ENCODE data around the gene MAP7D2. TPM values are rescaled to one million over a fixed set of nuclear protein-coding genes. Genes with fewer than 3 reads are reported as not detected.
A peak's percentile ranks its signal among the peaks of the same experiment; 100 is the strongest.

The MAP7D2 gene
- total and polyA plus RNA-seq, 2 of the 13 experiments (the other 11 are each of a cell fraction or from before 2014, with no cell fraction given): 9.6 to 10.5 TPM

- TF ChIP-seq ZNF644 (CRISPR knock-in tag; IDR thresholded peaks at IDR 0.05; ENCODE audit: low read depth): peak; percentile 60; the same call in 1 of the 2 replicates
- TF ChIP-seq FOSL2 (CRISPR knock-in tag; IDR thresholded peaks at IDR 0.05): no peak
- TF ChIP-seq REPIN1 (CRISPR knock-in tag; IDR thresholded peaks at IDR 0.05; ENCODE audit: borderline replicate concordance, low read depth): no peak
- TF ChIP-seq EP300 (IDR thresholded peaks at IDR 0.05; ENCODE audit: low read depth in 2 of 2, low read length in 2 of 2): no peak
- TF ChIP-seq EP300 (CRISPR knock-in tag; IDR thresholded peaks at IDR 0.05; ENCODE audit: borderline replicate concordance): peak; percentile 52; the same call in 1 of the 2 replicates
- TF ChIP-seq ZBTB2 (CRISPR knock-in tag; IDR thresholded peaks at IDR 0.05; ENCODE audit: low read depth): no peak
- TF ChIP-seq ZNF205 (CRISPR knock-in tag; IDR thresholded peaks at IDR 0.05): no peak
- TF ChIP-seq ARID5B (CRISPR knock-in tag; IDR thresholded peaks at IDR 0.05): 0 out of 2 replicates have a peak, but pooled peaks have one; percentile 14
- no peak for TF ChIP-seq DMTF1 (CRISPR knock-in tag; IDR thresholded peaks at IDR 0.05)
- no peak for TF ChIP-seq CEBPG (CRISPR knock-in tag; IDR thresholded peaks at IDR 0.05)
- no peak for TF ChIP-seq NR3C1 (CRISPR knock-in tag; IDR thresholded peaks at IDR 0.05)
- no peak for TF ChIP-seq DRAP1 (CRISPR knock-in tag; IDR thresholded peaks at IDR 0.05)
- no peak for TF ChIP-seq RFX3 (CRISPR knock-in tag; IDR thresholded peaks at IDR 0.05)
- no peak for TF ChIP-seq HINFP (CRISPR knock-in tag; IDR thresholded peaks at IDR 0.05; ENCODE audit: low read depth)
- no peak for TF ChIP-seq ZC3H13 (CRISPR knock-in tag; IDR thresholded peaks at IDR 0.05)
- no peak for TF ChIP-seq RCOR2 (CRISPR knock-in tag; IDR thresholded peaks at IDR 0.05)
- TF ChIP-seq NFYC (CRISPR knock-in tag; IDR thresholded peaks at IDR 0.05): no peak
- TF ChIP-seq MYC (CRISPR knock-in tag; IDR thresholded peaks at IDR 0.05; ENCODE audit: borderline replicate concordance): no peak
- no peak for TF ChIP-seq IRF1 (CRISPR knock-in tag; IDR thresholded peaks at IDR 0.05; ENCODE audit: low read depth)
- 0 out of 2 replicates have a peak, but pooled peaks have one; percentile 10 for TF ChIP-seq SAP130 (CRISPR knock-in tag; IDR thresholded peaks at IDR 0.05; ENCODE audit: low read depth)
- peak; percentile 30; the same call in 1 of the 2 replicates for TF ChIP-seq NCOA2 (CRISPR knock-in tag; IDR thresholded peaks at IDR 0.05)
- TF ChIP-seq EHMT2 (IDR thresholded peaks at IDR 0.05; ENCODE audit: borderline replicate concordance, low read depth, low read length): no peak
These were observed 88.1 kb downstream of the MAP7D2 start (continued) for GRCh38 chrX:20028588-20028987.

Measured in HepG2 (cell line).